PC-3 (cell line): ENCODE measurements around the gene METTL17.

Experiments
- EZH2 ChIP-seq: fragments of 300-600 bp; sonication (generic); IDR thresholded peaks from one replicate; pipeline ENCODE4 v1.6.1; 2017; ENCODE audit warnings: antibody characterized with exemption, mild to moderate bottlenecking, low read length; ENCODE audit not compliant: unreplicated experiment
- EZH2phosphoT487 ChIP-seq: fragments of 300-600 bp; sonication (generic); IDR thresholded peaks from 2 replicates; pipeline ENCODE4 v1.6.1; 2018; ENCODE audit warnings: mild to moderate bottlenecking, antibody characterized with exemption, low read length, borderline replicate concordance
- TF ChIP-seq, protein P1 (sequence below): fragments of 300-600 bp; sonication (generic); conservative IDR thresholded peaks from 2 replicates; pipeline ENCODE4 v1.5.1; 2017; ENCODE audit warnings: antibody characterized with exemption, low read depth, mild to moderate bottlenecking, low read length

- TF ChIP-seq, protein P1, sequence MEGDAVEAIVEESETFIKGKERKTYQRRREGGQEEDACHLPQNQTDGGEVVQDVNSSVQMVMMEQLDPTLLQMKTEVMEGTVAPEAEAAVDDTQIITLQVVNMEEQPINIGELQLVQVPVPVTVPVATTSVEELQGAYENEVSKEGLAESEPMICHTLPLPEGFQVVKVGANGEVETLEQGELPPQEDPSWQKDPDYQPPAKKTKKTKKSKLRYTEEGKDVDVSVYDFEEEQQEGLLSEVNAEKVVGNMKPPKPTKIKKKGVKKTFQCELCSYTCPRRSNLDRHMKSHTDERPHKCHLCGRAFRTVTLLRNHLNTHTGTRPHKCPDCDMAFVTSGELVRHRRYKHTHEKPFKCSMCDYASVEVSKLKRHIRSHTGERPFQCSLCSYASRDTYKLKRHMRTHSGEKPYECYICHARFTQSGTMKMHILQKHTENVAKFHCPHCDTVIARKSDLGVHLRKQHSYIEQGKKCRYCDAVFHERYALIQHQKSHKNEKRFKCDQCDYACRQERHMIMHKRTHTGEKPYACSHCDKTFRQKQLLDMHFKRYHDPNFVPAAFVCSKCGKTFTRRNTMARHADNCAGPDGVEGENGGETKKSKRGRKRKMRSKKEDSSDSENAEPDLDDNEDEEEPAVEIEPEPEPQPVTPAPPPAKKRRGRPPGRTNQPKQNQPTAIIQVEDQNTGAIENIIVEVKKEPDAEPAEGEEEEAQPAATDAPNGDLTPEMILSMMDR: no peak
- TF ChIP-seq EZH2: no peak
- TF ChIP-seq EZH2phosphoT487: no peak
These were observed 6.7 kb downstream of the METTL17 start for GRCh38 chr14:20996521-20996920.
